ENCODE data around the gene TBX3. TPM values are rescaled to one million over a fixed set of nuclear protein-coding genes. Genes with fewer than 3 reads are reported as not detected.

Gene TBX3
- total RNA-seq, 1 donor from 2014 or later = 0.96 TPM

- no peak overlapping the region for H3K27ac Mint-ChIP-seq (ENCODE audit: unreplicated experiment)
- H3K4me3 Mint-ChIP-seq = no peak overlapping the region
- TF ChIP-seq CTCF (conservative IDR thresholded peaks at IDR 0.05) = no peak
- peaks cover 6% of the 10 kb centered on the region for H3K9me3 Mint-ChIP-seq
- DNase-seq (ENCODE audit: low read depth, low spot score) = no peak
- H3K36me3 Mint-ChIP-seq (ENCODE audit: low read depth) = no peaks in the 10 kb centered on the region
- peaks cover 31% of the 10 kb centered on the region for H3K4me1 Mint-ChIP-seq
- H3K27me3 Mint-ChIP-seq (ENCODE audit: low read depth) = peaks cover 90% of the 10 kb centered on the region
Measured at GRCh38 chr12:114657597-114657920, 26.4 kb downstream of the TBX3 start.

GRCh38 chr12:114656906-114657596, 26.9 kb downstream of the TBX3 start:
- DNase-seq (ENCODE audit: low read depth, low spot score) = no peak
- Mint-ChIP-seq H3K27me3 (ENCODE audit: low read depth) (peaks cover 89% of the 10 kb centered on the region), H3K4me3 (no peak overlapping the region), H3K27ac (ENCODE audit: unreplicated experiment) (no peak overlapping the region), H3K9me3 (peaks cover 6% of the 10 kb centered on the region), H3K4me1 (peaks cover 31% of the 10 kb centered on the region), H3K36me3 (ENCODE audit: low read depth) (no peaks in the 10 kb centered on the region)
- TF ChIP-seq CTCF (conservative IDR thresholded peaks at IDR 0.05) = no peak

- no peak for DNase-seq (ENCODE audit: low read depth, low spot score)
- H3K27me3 Mint-ChIP-seq (ENCODE audit: low read depth) = peaks cover 86% of the 10 kb centered on the region
- peaks cover 6% of the 10 kb centered on the region for H3K9me3 Mint-ChIP-seq
- H3K4me1 Mint-ChIP-seq = peaks cover 31% of the 10 kb centered on the region
- TF ChIP-seq CTCF (conservative IDR thresholded peaks at IDR 0.05) = no peak
- H3K27ac Mint-ChIP-seq (ENCODE audit: unreplicated experiment) = no peak overlapping the region
- no peak overlapping the region for H3K4me3 Mint-ChIP-seq
- no peaks in the 10 kb centered on the region for H3K36me3 Mint-ChIP-seq (ENCODE audit: low read depth)
Measured at GRCh38 chr12:114655934-114656749, 27.8 kb downstream of the TBX3 start.

DNA sequence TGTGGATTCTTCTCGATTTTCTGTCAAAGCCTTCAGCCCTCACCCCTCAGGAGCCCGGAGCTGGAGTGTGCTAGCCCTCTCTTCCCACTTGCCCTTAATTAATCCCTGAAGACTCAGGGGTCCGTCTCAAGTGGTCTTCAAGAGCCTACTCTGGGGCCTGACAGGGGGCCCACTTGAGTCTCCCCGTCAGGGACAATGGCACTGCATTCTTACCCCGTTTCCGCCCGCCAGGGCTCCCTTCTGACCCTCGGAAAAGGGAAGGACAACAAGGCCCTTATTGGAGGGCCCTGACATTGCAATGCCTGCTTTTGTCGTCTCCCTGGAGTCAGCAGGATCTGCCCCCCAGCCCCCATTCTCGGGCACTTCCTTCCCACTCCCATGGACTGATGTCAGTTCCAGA, 34.4 kb downstream of the TBX3 start:
- H3K9me3 Mint-ChIP-seq = peaks cover 6% of the 10 kb centered on the region
- peaks cover 30% of the 10 kb centered on the region for H3K4me1 Mint-ChIP-seq
- peak overlapping the region; percentile 56 for H3K4me3 Mint-ChIP-seq
- peaks cover 37% of the 10 kb centered on the region for H3K27me3 Mint-ChIP-seq (ENCODE audit: low read depth)
- peak; percentile 31 for DNase-seq (ENCODE audit: low read depth, low spot score)
- no peak for TF ChIP-seq CTCF (conservative IDR thresholded peaks at IDR 0.05)
- peak overlapping the region; percentile 92 for H3K27ac Mint-ChIP-seq (ENCODE audit: unreplicated experiment)
- no peaks in the 10 kb centered on the region for H3K36me3 Mint-ChIP-seq (ENCODE audit: low read depth)

DNA sequence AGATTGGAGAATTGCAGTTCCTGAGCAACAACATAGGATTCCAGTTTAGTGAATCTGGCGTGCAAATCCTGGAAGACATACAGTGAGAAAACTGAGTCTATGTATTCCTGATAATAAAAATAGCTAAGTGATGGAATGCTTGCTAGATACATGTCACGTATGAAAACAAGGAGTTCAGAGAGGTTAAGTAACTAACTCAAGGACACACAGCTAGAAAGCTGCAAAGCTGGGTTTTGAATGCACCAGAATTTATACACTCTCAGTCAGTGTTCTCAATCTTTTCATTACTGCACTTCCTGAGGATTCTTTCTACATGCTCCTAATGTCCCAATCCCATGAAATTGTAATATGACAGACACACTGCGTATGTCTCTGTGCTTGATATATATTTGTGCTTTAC, 35.3 kb downstream of the TBX3 start:
- peaks cover 30% of the 10 kb centered on the region for H3K4me1 Mint-ChIP-seq
- H3K27ac Mint-ChIP-seq (ENCODE audit: unreplicated experiment) = no peak overlapping the region
- peaks cover 6% of the 10 kb centered on the region for H3K9me3 Mint-ChIP-seq
- TF ChIP-seq CTCF (conservative IDR thresholded peaks at IDR 0.05) = no peak
- H3K4me3 Mint-ChIP-seq = no peak overlapping the region
- H3K27me3 Mint-ChIP-seq (ENCODE audit: low read depth) = peaks cover 32% of the 10 kb centered on the region
- H3K36me3 Mint-ChIP-seq (ENCODE audit: low read depth) = no peaks in the 10 kb centered on the region
- DNase-seq (ENCODE audit: low read depth, low spot score) = no peak
